Panc1 (cell line): ENCODE measurements around the gene CREB3. TPM values are rescaled to one million over a fixed set of nuclear protein-coding genes. Genes with fewer than 3 reads are reported as not detected.

Source experiments
- ATAC-seq: fragments of 200-7000 bp; cut with Tn5 transposase; 2 replicates; pipeline ENCODE4 v1.9.1; 2020; ENCODE audit warnings: mild to moderate bottlenecking, moderate library complexity
- BruUV-seq: library from RNA; stranded (reverse); fragments of 400-500 nt; replicated peaks from 2 replicates; lab custom pipeline; 2021; lab: Mats Ljungman, UMichigan
- CTCF ChIA-PET: fragments of 300-600 bp; sonication (Branson Sonifier 250); formaldehyde crosslinking; loops from one replicate; lab custom pipeline; 2022; ENCODE audit warnings: antibody characterized with exemption; lab: Charles Lee
- POLR2A ChIA-PET: fragments of 300-600 bp; sonication (Branson Sonifier 250); formaldehyde crosslinking; loops from one replicate; lab custom pipeline; 2022; ENCODE audit warnings: antibody characterized with exemption; lab: Charles Lee
- DNase-seq: peaks from one replicate; pipeline ENCODE4 v3.0.0-alpha.2; 2010; ENCODE audit warnings: low read depth, low spot score
- H3K27ac ChIP-seq: 2 replicates; pipeline ENCODE4 v1.5.1; 2011; ENCODE audit warnings: mild to moderate bottlenecking, low read length, inconsistent platforms
- H3K27me3 ChIP-seq: fragments of 200-500 bp; sonication (Bioruptor generic); 2 replicates; pipeline ENCODE4 v1.6.0; 2014; ENCODE audit warnings: low read length, inconsistent platforms; ENCODE audit not compliant: control insufficient read depth, insufficient read depth
- H3K36me3 ChIP-seq: fragments of 200-500 bp; sonication (Bioruptor generic); 2 replicates; pipeline ENCODE4 v1.5.1; 2014; ENCODE audit warnings: inconsistent platforms, mild to moderate bottlenecking, low read length, moderate library complexity; ENCODE audit not compliant: control insufficient read depth, insufficient read depth
- H3K4me1 ChIP-seq: 2 replicates; pipeline ENCODE4 v1.5.1; 2011; ENCODE audit warnings: inconsistent platforms, mild to moderate bottlenecking, low read length, moderate library complexity; ENCODE audit not compliant: control insufficient read depth, insufficient read depth
- H3K4me3 ChIP-seq, 2 experiments: 2 replicates each; pipeline ENCODE4 v1.5.1; 2011 to 2012; ENCODE audit warnings: low read depth in 2 of 2, low read length in 2 of 2, mild to moderate bottlenecking in 2 of 2, inconsistent platforms in 1 of 2, moderate library complexity in 1 of 2
- H3K9me3 ChIP-seq: fragments of 200-500 bp; sonication (Bioruptor generic); 2 replicates; pipeline ENCODE4 v1.5.1; 2014; ENCODE audit warnings: low read depth, mild to moderate bottlenecking, inconsistent platforms, low read length, moderate library complexity; ENCODE audit not compliant: control insufficient read depth, insufficient read depth
- POLR2AphosphoS5 ChIP-seq: IDR thresholded peaks from 2 replicates; pipeline ENCODE4 v1.6.1; 2012; ENCODE audit warnings: mild to moderate bottlenecking, low read depth, low read length, moderate library complexity
- SIN3A ChIP-seq: IDR thresholded peaks from 2 replicates; pipeline ENCODE4 v1.6.1; 2012; ENCODE audit warnings: low read depth, mild to moderate bottlenecking, low read length, moderate library complexity, borderline replicate concordance; ENCODE audit not compliant: insufficient read depth
- TCF7L2 ChIP-seq: IDR thresholded peaks from 2 replicates; pipeline ENCODE4 v1.6.1; 2011; ENCODE audit warnings: mild to moderate bottlenecking, low read depth, low read length, inconsistent platforms
- in situ Hi-C: cut with HindIII; loops from 2 replicates; pipeline ENCODE4 v1.10.0; 2016; ENCODE audit warnings: low sequenced_read_pairs, low pct_unique_long_range_greater_than_20kb
- intact Hi-C: fragments of 100-400 bp; cut with micrococcal nuclease; formaldehyde crosslinking; loops from one replicate; pipeline ENCODE4 v1.10.0; 2022; ENCODE audit not compliant: unreplicated experiment
- total RNA-seq: library from RNA; stranded (reverse); gene quantifications from one replicate; pipeline ENCODE4 v1.2.1, GENCODE V29; 2021; ENCODE audit not compliant: unreplicated experiment
- TF ChIP-seq, protein P1 (sequence below): fragments of 450-650 bp; IDR thresholded peaks from 2 replicates; pipeline ENCODE4 v1.5.1; 2017; ENCODE audit warnings: mild to moderate bottlenecking
- TF ChIP-seq, protein P2 (sequence below), 2 experiments: IDR thresholded peaks; 2 replicates each; pipeline ENCODE4 v1.6.1; 2011 to 2012; ENCODE audit warnings: low read depth in 2 of 2, control low read depth in 1 of 2, low read length in 1 of 2, mild to moderate bottlenecking in 1 of 2, moderate library complexity in 1 of 2; ENCODE audit not compliant: insufficient read depth in 1 of 2

CREB3 gene
- total RNA-seq, 1 experiment from 2014 or later, result 67.0 TPM

- intact Hi-C loops, result no loop called here
- ChIA-PET POLR2A (interaction anchor here (0.6 kb wide), 1 partner anchor 38 kb away, joined by 11 read pairs; no protein-coding TSS in a partner anchor), CTCF (interaction anchor here (1.0 kb wide), 1 partner anchor 11 kb away, joined by 7 read pairs; no protein-coding TSS in a partner anchor)
- Histone ChIP-seq H3K36me3 (no peaks in the 10 kb centered on the region), H3K27me3 (no peaks in the 10 kb centered on the region), H3K9me3 (no peaks in the 10 kb centered on the region), H3K4me1 (no peaks in the 10 kb centered on the region), H3K27ac (no peak overlapping the region), H3K4me3 (no peak overlapping the region)
- BruUV-seq, result no TSS peak
- ATAC-seq, result no peak
- TF ChIP-seq, protein P1, sequence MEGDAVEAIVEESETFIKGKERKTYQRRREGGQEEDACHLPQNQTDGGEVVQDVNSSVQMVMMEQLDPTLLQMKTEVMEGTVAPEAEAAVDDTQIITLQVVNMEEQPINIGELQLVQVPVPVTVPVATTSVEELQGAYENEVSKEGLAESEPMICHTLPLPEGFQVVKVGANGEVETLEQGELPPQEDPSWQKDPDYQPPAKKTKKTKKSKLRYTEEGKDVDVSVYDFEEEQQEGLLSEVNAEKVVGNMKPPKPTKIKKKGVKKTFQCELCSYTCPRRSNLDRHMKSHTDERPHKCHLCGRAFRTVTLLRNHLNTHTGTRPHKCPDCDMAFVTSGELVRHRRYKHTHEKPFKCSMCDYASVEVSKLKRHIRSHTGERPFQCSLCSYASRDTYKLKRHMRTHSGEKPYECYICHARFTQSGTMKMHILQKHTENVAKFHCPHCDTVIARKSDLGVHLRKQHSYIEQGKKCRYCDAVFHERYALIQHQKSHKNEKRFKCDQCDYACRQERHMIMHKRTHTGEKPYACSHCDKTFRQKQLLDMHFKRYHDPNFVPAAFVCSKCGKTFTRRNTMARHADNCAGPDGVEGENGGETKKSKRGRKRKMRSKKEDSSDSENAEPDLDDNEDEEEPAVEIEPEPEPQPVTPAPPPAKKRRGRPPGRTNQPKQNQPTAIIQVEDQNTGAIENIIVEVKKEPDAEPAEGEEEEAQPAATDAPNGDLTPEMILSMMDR, result no peak
- no peak for TF ChIP-seq TCF7L2
- no peak for TF ChIP-seq SIN3A
- TF ChIP-seq, protein P2, sequence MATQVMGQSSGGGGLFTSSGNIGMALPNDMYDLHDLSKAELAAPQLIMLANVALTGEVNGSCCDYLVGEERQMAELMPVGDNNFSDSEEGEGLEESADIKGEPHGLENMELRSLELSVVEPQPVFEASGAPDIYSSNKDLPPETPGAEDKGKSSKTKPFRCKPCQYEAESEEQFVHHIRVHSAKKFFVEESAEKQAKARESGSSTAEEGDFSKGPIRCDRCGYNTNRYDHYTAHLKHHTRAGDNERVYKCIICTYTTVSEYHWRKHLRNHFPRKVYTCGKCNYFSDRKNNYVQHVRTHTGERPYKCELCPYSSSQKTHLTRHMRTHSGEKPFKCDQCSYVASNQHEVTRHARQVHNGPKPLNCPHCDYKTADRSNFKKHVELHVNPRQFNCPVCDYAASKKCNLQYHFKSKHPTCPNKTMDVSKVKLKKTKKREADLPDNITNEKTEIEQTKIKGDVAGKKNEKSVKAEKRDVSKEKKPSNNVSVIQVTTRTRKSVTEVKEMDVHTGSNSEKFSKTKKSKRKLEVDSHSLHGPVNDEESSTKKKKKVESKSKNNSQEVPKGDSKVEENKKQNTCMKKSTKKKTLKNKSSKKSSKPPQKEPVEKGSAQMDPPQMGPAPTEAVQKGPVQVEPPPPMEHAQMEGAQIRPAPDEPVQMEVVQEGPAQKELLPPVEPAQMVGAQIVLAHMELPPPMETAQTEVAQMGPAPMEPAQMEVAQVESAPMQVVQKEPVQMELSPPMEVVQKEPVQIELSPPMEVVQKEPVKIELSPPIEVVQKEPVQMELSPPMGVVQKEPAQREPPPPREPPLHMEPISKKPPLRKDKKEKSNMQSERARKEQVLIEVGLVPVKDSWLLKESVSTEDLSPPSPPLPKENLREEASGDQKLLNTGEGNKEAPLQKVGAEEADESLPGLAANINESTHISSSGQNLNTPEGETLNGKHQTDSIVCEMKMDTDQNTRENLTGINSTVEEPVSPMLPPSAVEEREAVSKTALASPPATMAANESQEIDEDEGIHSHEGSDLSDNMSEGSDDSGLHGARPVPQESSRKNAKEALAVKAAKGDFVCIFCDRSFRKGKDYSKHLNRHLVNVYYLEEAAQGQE (IDR thresholded peaks at IDR 0.05; ENCODE audit: insufficient read depth in 1 of 2, low read depth in 2 of 2, low read length in 1 of 2), result no peak
- no peak for TF ChIP-seq POLR2AphosphoS5
- DNase-seq, result no peak
- in situ Hi-C loops, result no loop called here
Measured at GRCh38 chr9:35778496-35778895, 46.0 kb downstream of the CREB3 start.

DNA sequence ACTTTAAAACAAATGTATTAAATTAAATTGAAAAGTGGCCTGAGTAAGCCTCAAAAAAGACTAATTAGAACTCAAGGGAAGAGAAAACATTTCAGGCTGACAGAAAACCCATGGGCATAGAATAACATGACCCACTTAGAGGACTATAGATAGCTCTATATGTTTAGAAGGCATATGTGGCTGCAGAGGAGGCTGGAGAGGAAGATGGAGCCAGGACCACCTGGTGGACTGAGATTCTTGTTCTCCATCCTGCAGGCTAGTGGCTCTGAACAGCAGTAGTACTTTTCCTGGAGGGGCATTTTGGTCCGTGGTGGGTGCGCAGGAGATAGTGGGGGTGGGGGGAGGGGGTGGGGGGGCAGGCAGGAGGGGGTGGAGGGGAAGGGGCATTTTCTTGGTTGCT, 48.6 kb downstream of the CREB3 start:
- intact Hi-C loops (no loop called here), in situ Hi-C loops (no loop called here)
- POLR2A ChIA-PET, result interaction anchor here (0.7 kb wide), 2 partner anchors 98 to 138 kb away, joined by 7 to 10 read pairs; no protein-coding TSS in a partner anchor
- H3K27me3 ChIP-seq, result no peaks in the 10 kb centered on the region
- no peaks in the 10 kb centered on the region for H3K4me1 ChIP-seq
- no peaks in the 10 kb centered on the region for H3K36me3 ChIP-seq
- no peak overlapping the region for H3K4me3 ChIP-seq
- DNase-seq (no peak), ATAC-seq (no peak)
- TF ChIP-seq SIN3A, result no peak
- TF ChIP-seq TCF7L2, result no peak
- TF ChIP-seq POLR2AphosphoS5, result no peak
- TF ChIP-seq, protein P2 (IDR thresholded peaks at IDR 0.05; ENCODE audit: insufficient read depth in 1 of 2, low read depth in 2 of 2, low read length in 1 of 2), result no peak
- TF ChIP-seq, protein P1, result no peak
- no peak overlapping the region for H3K27ac ChIP-seq
- CTCF ChIA-PET, result no interaction called here
- BruUV-seq, result no TSS peak
- H3K9me3 ChIP-seq, result no peaks in the 10 kb centered on the region
